NCI-H82 (cell line): ENCODE results near the gene LENG8.
"Not testable (repeated sequence)": the region's sequence is repeated elsewhere in the genome, so short reads cannot be mapped to it uniquely, and the experiment has no call there.

ENCODE experiments used
- DNase-seq: peaks from one replicate; lab custom pipeline; 2025; lab: John Stamatoyannopoulos, UW

LENG8 gene

DNA sequence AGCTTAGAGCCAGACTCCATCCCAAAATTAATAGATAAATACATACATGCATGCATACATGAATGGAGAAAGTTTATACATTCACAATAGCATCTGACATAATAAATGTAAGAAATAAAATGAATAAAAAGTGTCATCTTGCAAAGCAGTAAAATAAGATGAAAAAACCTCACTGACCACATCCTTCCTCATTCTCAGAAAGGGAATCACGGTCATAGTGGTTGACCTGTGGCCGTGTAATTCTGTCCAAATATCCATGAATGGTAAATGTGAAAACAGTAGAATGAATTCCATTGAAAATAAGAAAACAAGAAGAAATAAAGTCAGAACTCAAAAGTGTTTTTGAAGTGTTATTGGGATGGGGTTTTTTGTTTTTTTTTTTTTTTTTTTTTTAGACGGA lies 33.9 kb downstream of the LENG8 start:
- no peak for DNase-seq

DNA sequence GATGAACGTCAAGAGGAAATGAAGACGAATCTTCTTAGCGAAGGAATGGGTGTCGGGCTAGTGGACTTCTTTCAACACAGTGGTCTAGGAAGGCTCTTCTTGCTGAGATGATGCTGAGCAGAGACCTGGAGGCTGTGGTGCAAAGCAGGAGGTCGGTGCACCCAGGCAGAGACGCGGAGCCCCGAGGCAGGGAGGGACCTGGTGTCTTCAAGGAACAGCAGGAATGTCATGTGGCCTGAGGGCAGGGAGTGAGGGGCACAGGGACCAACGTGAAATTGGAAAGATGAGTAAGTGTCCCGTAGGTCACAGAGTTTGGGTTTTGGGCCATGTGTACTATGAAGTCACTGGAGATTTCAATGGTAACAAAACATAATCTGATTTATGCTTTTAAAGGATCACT lies 35.5 kb downstream of the LENG8 start:
- DNase-seq, result no peak

DNA sequence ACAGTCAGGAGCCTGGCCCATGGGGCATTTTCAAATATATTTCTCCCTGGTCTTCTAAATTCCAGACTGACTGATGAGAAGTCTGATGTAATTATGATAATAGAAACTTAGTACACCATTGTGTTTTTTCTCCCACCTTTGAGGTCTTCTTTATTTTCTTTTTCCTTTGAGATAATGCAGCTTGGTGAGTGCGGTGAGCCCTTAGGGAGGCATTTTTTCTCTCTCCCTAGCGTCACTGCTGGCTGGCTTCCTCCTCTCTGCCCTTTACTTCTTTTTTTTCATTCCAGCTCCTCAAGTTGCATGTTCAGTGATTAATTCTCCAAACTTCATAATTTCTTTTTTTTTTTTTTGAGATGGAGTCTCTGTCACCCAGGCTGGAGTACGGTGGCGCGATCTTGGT lies 36.9 kb downstream of the LENG8 start:
- DNase-seq, result no peak

GRCh38 chr19:54489341-54489740 lies 40.3 kb downstream of the LENG8 start:
- DNase-seq, result no peak

DNA sequence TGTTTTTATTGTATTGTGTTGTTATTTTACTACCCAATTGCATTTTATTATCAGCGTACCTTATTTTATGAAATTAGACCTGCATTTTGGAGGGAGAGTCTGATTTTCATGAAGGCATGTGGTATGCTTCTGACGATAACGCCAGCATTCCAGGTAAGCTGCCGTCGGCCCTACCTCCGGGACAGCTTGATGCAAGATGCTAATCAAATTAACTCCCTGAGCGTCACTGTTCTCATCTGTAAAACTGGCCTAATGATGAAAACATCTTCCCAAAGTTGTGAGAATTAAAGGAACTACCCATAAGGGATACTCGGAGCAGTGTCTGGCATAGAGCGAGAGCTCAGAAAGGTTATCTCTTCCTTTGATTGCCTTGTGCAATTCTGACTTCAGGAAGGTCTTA lies 40.8 kb downstream of the LENG8 start:
- DNase-seq, result no peak

DNA sequence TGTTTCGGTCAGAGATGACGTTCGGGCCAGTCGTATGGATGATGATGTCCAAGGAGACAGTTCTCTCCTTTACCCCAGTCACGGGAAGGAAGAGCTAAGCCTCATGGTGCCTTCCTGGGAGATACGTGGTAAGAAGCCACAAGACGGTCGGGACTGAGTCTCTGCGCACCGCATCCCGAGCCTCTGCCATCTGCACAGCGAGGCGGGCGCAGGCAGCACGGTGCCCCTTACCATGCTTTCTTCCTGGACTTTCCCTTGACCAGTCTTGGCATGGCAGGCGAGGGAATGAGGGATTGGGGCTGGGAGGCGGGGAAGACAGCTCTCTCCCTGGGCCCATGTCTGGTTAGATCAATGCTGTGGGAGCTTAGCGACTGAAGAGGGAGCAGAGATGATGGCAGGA lies 43.6 kb downstream of the LENG8 start:
- no peak for DNase-seq

- DNase-seq, result not testable (repeated sequence)
These were observed 44.1 kb downstream of the LENG8 start for GRCh38 chr19:54493056-54493455.

DNA sequence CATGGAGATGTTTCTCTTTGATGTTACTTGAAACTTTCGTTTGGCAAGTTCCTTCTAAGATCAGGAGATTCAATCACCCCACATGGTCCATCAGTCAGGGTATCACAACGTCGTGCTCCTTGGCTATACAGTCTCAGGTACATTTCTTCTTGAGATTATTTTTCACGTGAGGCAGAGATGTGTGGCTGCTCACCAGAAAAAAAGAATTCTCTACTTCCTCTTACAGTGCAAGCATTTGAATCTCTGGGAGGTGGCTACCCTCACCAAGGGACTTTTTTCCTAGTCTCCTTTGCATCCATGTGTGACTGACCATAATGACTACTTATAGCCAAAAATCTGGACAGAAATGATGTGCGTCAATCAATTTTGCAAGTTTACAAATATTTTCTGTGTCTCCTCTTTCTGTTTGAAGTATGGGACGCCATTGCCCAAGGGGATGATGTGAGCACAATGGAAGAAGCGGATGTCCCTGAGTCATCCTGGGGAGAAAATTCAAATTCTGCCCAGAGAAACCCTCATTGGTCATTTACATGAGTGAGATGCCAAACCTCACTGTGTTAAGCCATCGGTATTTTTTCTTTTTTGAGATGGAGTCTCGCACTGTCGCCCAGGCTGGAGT lies 45.1 kb downstream of the LENG8 start:
- DNase-seq, result no peak

GRCh38 chr19:54495284-54495683 lies 46.3 kb downstream of the LENG8 start:
- not testable (repeated sequence) for DNase-seq

DNA sequence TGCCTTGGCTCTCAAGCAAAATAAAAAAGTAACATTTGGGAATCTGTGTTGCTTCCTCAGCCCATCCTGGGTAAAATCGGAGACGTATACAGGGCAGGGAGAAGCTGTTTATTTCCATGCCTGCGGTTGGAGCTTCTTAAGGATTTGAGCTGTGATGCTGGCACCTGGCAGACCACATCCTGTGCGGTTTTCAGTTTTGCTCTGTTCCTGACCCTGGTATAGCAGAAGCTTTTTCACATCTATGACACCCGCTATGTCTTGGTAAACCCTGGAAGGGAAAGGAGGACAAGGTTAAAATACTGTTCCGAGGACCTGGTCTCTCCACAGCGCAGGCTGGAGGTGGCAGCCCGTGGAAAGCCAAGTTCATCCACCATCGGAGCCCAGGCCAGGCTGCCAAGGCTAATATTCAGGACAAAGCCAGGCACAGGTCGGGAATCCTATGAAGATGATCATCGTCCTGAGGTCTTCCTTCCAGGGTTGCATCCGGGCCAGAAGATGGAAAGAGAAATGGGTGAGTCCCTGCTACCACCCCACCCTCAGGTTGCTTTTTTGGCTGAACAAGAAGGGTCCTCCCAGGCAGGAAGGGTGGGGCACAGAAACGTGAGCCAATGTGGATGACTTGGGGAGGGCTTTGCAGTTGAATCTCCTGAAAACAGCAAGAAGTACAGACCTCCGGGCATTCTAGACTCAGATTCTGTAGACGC lies 48.9 kb downstream of the LENG8 start:
- not testable (repeated sequence) for DNase-seq

- DNase-seq, result not testable (repeated sequence)
These were observed 49.4 kb downstream of the LENG8 start for GRCh38 chr19:54498451-54498772.

- DNase-seq, result no peak
These were observed 53.6 kb downstream of the LENG8 start, which contains the start of gene LAIR2 for GRCh38 chr19:54502518-54503048. Gene LAIR2, plus strand, starts transcription at chr19:54502831. Its CDS starts 88 bp downstream, at chr19:54502919.

- not testable (repeated sequence) for DNase-seq
These were observed 56.5 kb downstream of the LENG8 start for GRCh38 chr19:54505542-54505941.

DNA sequence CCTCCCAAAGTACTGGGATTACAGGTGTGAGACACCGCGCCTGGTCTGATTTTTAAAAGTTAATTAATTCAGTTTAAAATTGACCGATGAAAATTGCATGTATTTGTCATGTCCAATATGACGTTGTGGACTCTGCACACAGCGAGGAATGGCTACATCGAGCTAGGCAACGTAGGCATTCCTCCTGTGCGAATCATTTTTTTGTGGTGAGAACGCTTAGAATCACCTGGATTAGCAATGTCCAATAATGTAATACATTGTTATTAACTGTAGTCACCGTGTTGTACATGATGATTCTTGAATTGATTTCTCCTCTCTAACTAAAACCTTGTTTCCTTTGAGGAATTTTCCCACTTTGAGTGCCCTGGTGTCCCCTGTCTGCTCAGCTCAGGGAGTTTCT lies 57.1 kb downstream of the LENG8 start:
- no peak for DNase-seq

- not testable (repeated sequence) for DNase-seq
These were observed 58.2 kb downstream of the LENG8 start for GRCh38 chr19:54507038-54507717.

DNA sequence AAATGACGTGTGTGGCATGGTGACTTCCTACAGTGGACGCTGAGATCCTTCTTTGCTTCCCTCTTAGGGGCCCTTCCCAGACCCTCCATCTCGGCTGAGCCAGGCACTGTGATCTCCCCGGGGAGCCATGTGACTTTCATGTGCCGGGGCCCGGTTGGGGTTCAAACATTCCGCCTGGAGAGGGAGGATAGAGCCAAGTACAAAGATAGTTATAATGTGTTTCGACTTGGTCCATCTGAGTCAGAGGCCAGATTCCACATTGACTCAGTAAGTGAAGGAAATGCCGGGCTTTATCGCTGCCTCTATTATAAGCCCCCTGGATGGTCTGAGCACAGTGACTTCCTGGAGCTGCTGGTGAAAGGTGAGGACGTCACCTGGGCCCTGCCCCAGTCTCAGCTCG lies 58.8 kb downstream of the LENG8 start:
- DNase-seq, result no peak

DNA sequence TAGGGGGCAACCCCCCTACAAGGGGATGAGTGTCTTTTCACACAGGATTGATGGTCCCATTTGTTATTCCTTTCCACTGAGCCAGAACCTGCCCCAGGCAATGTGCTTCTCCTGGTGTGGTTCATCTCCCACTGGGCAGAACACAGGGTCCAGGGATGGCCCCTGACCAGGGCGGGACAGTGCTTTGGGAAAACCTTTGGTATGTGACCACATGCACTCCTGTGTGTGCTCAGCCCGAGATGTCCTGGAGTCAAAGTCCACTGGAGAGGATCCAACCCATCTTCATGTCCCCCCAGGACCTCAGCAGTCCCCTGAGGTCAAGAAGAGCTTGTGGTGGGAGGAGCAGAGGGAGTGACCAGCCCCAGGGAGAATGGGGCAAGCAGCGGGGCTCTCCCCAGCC lies 59.5 kb downstream of the LENG8 start:
- DNase-seq, result not testable (repeated sequence)

DNA sequence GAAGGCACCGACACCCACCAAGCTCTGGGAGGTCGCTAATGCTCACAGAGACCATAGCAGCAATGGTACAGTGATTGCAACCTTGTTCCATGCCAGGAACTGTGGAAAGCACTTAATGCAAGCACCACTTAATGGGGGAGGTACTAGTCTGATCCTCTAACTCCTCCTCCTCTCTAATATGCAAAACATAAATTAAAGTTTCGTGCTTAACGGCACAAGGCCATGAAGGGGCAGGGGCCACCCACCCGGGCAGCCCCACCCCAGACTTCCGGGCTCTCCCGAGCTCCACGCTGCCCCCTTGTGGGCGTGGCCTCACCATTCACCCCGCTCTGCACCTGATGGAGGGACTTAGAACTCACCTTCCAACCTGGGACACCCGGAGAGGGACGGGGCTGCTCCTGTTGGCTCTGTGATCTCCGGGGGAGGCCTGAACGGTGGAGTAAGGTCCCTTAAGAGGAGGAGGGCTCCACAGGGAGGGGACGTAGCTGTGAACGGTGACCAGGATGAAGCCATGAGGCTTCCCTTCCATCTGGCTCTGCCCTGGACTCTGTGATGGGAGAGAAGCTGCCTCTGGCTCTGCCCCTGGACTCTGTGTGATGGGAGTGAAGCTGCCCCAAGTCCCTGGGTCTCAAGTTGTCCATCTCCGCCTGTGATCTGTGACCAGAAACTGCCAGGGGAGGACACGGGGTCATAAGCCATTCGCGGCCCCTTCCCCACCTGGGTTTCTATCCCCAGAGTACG lies 60.4 kb downstream of the LENG8 start:
- DNase-seq, result not testable (repeated sequence)
